SK-N-MC (cell line): Measurements from ENCODE around the gene PCDHGA10.

Experiments used
- EZH2 ChIP-seq: fragments of 200-600 bp; sonication (generic); IDR thresholded peaks from one replicate; pipeline ENCODE4 v1.6.1; 2017; ENCODE audit warnings: antibody characterized with exemption
- POLR2AphosphoS5 ChIP-seq: IDR thresholded peaks from 2 replicates; pipeline ENCODE4 v1.6.1; 2012; ENCODE audit warnings: mild to moderate bottlenecking, low read depth, low read length, borderline replicate concordance

GRCh38 chr5:141384471-141385267, 28.1 kb upstream of the PCDHGA10 start:
- TF ChIP-seq EZH2 (no peak), POLR2AphosphoS5 (no peak)
